T-helper 9 cell (primary cell): ENCODE data around the gene RASL10A.

ENCODE experiments used
- DNase-seq: peaks from one replicate; pipeline ENCODE4 v3.0.0-alpha.2; 2020

The RASL10A gene

GRCh38 chr22:29317827-29318454, 2.4 kb upstream of the RASL10A start:
- DNase-seq = no peak

DNA sequence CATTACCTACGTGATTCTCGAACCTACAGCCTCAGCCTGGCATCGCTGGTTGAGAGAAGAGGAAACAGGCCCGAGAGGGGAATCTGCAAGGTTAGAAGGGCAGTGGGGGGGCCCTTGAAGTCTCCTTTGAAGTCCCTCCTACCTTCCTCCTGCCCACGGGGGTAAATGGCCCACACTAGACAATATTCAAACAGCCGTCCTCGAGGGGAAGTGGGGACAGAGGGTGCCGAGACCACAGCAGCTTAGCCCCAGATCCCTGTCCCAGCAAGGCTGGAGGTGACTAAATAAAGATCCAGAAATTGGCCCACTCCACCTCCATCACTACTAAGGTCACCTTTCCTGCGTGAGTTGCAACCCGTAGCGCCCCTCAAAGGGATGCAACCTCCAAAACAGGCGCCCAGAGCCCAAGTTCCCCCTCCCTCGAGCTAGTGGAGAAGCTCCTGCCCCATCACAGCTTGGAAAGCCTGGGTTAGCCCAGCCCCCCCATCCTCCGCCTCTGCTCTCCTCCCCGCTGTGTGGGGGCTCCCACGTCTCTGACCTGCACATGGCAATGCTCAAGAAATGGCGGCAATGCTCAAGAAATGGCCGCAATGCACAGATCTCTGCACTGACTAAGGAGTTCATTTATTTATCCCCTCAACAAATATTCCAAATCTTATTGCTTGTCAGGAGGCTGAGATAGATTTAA, 788 bp upstream of the RASL10A start:
- DNase-seq = no peak

GRCh38 chr22:29314537-29315285, 786 bp downstream of the RASL10A start:
- DNase-seq = no peak

GRCh38 chr22:29313576-29314466, 1.7 kb downstream of the RASL10A start:
- DNase-seq = no peak

- DNase-seq = no peak
Measured at GRCh38 chr22:29313126-29313575, 2.3 kb downstream of the RASL10A start.

- no peak for DNase-seq
Measured at GRCh38 chr22:29312218-29313125, 3.0 kb downstream of the RASL10A start.

DNA sequence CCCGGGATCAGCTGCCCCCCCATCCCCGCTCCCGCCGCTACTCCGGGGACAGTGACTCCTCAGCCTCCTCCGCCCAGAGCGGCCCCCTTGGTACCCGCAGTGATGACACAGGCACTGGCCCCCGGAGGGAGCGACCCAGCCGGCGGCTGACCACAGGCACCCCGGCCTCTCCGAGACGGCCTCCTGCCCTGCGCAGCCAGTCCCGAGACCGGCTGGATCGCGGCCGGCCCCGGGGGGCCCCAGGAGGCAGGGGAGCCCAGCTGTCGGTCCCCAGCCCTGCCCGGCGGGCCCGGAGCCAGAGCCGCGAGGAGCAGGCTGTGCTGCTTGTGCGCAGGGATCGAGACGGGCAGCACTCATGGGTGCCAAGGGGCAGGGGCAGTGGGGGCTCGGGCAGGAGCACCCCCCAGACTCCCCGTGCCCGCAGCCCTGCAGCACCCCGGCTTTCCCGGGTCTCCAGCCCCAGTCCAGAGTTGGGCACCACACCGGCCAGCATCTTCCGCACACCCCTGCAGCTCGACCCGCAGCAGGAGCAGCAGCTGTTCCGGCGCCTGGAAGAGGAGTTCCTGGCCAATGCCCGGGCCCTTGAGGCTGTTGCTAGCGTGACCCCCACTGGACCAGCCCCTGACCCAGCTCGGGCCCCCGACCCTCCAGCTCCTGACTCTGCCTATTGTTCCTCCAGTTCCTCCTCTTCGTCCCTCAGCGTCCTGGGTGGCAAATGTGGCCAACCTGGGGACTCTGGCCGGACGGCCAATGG, 3.9 kb downstream of the RASL10A start:
- DNase-seq = no peak

DNA sequence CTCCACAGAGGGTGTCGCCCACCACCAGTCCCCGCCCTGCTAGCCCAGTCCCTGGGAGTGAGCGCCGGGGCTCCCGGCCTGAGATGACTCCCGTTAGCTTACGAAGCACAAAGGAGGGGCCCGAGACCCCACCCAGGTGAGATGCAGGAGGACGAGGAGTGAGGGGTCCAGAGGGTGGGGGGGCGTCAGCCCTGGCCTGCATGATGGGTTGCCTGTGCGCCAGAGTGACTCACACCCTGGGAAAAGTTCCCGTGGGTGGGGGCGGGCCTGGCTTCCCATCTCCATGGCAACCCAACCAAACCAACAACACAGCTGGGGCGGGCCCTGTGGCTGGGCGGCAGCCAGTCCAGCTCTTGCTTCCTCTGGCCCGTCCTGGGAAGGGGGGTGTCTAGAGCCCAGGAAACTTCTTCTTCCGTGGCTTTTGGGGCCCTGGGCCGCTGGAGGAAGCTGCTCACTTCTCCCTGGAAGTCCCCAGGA, 4.6 kb downstream of the RASL10A start:
- peak; percentile 18 for DNase-seq

- no peak for DNase-seq
Measured at GRCh38 chr22:29310065-29310862, 5.2 kb downstream of the RASL10A start.

DNA sequence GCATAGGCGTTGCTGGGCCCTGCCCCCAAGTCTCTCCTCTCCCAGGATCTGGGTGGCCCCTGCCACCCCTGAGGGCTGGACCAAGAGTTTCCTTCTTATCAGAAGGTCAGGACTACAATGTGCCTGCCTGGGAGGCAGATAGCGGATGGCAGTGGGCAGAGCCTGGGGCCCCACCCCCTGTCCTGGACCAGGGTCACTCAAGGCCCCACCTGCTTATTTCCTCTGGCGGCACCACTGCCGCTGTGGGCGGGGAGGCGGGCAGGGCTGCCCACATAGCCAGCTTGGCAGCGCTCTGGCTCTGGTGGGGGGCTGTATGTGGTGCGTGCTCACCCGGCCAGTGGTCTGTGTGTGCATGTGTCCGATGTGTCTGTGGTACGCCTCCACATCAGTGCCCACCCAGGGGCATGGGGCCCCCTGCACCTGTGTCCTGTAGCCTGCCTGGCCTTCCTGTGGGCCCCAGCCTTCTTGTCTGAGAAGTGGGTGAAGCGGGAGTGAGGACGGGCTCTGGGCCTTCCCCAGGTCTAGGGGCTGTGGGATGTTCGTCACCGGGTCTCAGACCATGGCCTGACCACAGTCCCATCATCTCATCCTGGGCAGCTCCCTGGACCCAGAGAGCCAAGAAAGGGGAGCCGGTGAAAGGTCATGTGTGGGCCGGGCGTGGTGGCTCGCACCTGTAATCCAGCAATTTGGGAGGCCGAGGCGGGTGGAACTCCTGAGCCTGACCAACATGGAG, 6.0 kb downstream of the RASL10A start:
- DNase-seq = no peak

- DNase-seq = no peak
Measured at GRCh38 chr22:29308791-29309262, 6.7 kb downstream of the RASL10A start.

- DNase-seq = no peak
Measured at GRCh38 chr22:29308148-29308790, 7.2 kb downstream of the RASL10A start.

DNA sequence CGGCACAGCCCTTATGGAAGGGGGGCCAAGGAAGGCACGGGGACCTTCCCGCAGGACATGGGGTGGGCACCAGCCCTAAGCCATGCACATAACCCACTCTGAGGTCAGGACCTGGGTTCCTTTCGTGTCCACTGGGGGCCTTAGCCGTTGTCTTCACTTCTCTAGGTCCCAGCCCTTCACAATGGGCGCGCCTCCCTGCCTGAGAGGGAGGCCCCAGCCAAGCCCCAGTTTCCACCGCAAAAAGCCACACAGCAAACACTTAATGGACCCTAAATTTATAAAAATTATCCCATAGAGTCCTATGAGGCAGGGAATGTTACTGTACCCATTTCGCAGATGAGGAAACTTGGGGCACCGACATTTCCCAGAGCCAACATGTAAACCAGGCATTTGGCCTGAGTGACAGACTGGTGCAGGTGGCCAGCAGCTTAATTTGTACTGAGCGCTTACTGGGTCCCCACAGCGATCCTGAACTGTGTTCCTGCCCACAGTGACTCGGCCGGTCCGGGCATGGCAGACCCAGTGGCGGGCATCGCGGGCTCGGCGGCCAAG, 7.8 kb downstream of the RASL10A start:
- no peak for DNase-seq

DNA sequence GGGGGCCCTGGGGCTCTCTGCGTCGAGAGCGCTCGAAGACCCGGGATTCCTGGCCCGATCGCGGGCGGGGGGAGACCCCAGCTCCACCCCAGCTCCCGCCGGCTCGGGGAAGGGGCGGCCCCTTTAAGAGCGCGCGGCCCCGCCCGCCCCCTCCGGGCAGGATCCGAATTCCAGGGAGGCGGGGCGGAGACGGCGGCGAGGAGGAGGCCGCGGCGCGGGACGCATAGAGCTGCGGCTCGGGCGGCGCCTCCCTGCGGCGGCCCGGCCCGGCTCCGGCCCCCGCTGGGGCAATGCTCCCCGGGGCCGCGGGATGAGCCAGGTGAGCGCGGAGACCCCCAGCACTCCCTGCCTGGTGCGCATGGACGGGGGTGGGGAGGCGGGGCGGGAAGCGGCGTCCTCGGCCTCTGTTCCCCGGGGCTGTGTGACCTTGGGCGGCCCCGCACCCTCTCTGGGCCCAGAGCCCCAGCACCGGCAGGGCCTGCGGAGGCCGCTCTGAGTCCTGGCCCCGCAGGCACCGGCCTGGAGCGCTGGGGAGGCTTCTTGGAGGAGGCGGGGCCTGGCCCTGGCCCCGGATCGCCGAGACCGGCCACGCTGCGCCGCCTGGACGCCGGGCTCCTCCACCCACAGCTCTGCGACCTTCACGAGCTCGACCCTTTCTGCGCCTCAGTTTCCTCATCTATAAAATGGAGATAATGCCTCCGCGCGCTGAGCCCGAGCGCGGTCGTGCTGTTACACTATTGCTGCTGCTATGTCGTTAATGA, 8.5 kb downstream of the RASL10A start:
- DNase-seq = peak; percentile 32

- peak; percentile 23 for DNase-seq
Measured at GRCh38 chr22:29306175-29306834, 9.2 kb downstream of the RASL10A start, which contains the start of gene GAS2L1. Gene GAS2L1, plus strand, starts transcription at chr22:29306650. Its CDS starts 1,456 bp downstream, at chr22:29308106.

DNA sequence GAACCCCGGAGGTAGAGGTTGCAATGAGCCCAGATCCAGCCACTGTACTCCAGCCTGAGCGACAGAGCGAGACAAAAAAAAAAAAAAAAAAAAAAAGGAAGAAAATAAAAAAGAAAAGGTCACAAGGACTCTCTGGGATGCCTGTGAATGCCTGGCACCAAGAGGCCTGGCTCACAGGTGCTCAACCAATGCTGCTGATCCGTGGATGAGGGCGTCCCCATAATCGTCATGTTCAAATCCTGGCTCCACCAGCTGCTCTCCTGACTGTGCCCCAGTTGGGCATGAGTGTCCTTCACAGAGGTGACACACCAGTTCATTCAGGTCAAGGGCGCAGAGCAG, 9.7 kb downstream of the RASL10A start:
- DNase-seq = no peak
